GM21390 (cell line): ENCODE data around the gene VWDE.
A peak's percentile ranks its signal among the peaks of the same experiment; 100 is the strongest.
"Not testable (repeated sequence)": the region's sequence is repeated elsewhere in the genome, so short reads cannot be mapped to it uniquely, and the experiment has no call there.

ENCODE experiments used
- ATAC-seq: cut with Tn5 transposase; IDR thresholded peaks from one replicate; pipeline ENCODE4 v1.9.1; 2021; ENCODE audit not compliant: unreplicated experiment

Gene VWDE

DNA sequence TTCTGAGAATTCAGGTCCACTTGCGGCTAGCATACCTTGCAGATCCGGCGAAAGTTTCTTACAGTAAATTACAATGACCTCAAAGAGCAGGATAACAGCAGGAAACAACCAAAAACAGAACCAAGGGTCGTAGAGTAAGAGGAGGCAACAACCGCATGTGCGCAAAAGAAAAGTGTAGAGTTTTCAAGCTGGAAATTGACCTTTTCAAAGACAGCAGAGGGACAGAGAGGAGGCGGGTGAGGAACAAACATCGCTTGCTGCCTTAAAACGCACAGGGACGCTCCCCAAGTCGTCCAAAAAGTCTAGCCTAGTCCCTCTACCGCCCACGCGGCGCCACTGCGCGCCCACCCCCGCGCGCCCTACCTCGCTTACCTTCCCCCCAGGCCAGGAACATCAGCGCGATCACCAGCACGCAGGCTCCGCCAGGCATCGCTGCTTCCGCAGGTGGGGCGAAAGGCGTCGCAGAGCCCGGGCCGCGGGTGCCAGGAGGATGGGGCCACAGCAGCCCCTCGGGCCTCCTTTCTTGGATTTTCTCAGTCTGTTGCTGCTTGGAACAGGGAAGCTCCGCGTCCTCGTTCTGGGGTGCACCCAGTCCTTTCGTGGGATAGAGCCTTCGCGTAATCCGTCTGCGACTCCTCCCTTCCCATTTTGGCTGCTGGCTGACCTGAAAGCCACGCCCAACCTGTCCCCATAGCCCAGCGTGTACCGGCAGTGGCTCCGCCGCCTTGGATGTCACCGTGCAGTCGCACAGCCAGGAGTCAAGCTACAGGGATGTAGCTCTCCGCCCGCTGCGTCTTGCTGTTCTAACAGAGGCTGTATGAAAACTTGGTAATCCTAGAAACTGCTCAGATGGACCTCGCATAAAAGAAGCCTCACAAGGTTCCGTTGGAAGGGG is at the start of gene VWDE:
Gene VWDE (minus strand): TSS at position 579 of the 895 bp plus-strand sequence. CDS start 149 bp downstream, at position 430.
- peak; percentile 66 for ATAC-seq

DNA sequence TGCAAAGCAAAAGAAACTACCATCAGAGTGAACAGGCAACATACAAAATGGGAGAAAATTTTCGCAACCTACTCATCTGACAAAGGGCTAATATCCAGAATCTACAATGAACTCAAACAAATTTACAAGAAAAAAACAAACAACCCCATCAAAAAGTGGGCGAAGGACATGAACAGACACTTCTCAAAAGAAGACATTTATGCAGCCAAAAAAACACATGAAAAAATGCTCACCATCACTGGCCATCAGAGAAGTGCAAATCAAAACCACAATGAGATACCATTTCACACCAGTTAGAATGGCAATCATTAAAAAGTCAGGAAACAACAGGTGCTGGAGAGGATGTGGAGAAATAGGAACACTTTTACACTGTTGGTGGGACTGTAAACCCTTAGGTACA is 49.5 kb upstream of the VWDE start:
- ATAC-seq, result not testable (repeated sequence)

DNA sequence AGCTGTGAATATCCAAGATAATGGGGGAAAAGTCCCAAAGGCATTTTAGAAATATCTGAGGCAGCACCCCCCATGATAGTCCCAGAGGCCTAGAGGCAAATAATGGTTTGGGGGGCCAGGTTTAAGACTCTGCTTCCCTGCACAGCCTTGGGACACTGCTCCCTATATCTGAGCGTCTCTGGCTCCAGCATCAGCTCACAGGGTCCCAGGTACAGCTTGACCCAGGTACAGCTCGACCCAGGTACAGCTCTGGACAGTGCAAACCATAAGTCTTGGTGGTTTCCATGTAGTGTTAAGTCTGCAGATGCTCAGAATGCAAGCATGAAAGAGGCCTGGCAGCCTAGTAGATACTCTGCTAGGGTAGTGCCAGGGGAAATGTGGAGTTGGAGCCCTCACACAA is 47.0 kb upstream of the VWDE start:
- no peak for ATAC-seq

DNA sequence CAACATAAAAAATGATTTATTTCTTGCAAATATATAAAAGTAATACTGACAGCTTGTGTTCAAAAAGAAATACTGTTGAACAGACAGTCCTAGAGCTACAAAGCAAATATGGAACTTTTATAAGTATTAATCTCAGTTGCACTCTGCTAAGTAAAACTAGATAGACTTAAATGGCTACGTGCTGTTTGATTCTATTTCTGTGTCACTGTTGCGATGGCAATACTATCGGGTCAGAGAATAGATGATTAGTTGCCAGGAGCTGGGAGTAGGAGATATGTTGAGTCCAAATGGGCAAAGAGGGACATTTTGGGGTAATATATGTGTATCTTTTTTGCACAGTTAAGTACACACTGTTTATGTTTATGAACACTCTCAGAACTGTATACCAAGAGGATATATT is 41.1 kb upstream of the VWDE start:
- no peak for ATAC-seq

DNA sequence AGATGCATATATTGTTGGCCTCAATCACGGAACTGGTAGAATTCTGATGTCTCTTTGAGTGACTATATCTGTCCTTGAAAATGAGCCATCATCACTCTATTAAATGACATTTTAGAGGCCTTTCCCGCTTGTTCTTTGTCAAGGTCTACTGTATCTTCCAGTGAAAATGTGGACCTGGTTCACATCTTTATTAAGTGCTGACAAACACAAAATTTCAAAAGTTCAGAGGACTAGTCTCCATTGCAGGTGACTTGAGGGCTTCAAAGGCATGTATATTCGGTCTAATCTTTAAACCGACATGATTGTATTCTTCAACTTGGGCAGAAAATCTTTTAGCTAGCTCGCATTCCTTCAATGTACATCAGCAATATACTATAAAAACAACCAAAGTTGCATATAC is 36.6 kb upstream of the VWDE start:
- ATAC-seq, result no peak

DNA sequence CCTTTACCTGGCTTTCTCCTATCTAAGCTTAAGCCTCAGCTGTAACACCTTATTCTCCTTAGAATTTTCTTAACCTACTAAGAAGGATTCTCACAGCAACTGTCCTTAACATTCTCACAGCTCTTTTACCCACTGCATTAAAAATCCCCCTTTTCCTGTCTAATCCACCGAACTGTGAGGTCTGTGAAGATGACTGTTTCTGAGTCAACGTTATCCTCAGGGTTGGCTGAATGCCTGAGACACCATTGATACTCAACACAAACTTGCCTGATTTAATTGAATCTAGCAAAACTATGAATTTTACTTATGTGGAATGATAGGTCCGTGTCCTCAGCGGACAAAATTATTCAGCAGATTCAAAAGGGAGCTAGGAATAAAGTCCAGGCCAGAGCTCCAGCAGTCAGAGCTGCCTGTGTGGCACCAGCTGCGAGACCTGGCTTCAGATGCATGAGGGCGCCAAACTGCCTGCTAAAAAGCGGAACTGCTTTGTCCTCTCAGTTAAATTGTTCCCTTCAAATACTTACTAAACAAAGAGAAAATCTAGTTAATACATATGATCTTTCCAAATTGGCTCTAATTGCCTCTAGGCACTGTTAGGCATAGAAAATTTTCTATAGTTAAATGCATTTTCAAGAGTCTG is 33.4 kb upstream of the VWDE start:
- ATAC-seq, result no peak

DNA sequence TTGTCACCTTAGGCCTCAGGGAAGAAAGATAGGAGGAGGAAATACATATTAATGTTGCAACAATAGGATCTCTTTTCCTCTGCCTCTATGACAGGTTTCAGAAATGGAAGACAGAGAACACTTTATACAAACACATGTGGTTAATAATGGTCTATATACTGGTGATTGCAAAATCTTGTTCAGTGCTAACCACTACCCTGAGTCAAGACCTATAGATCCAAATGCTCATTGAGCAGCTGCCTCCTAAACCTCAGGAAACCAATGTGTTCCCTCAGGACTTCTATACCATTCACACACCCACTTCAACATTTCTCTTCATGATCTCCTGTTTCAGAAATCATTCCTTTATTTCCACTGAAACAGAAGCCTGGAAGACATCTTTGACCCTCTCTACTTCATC is 32.5 kb upstream of the VWDE start:
- ATAC-seq, result no peak

DNA sequence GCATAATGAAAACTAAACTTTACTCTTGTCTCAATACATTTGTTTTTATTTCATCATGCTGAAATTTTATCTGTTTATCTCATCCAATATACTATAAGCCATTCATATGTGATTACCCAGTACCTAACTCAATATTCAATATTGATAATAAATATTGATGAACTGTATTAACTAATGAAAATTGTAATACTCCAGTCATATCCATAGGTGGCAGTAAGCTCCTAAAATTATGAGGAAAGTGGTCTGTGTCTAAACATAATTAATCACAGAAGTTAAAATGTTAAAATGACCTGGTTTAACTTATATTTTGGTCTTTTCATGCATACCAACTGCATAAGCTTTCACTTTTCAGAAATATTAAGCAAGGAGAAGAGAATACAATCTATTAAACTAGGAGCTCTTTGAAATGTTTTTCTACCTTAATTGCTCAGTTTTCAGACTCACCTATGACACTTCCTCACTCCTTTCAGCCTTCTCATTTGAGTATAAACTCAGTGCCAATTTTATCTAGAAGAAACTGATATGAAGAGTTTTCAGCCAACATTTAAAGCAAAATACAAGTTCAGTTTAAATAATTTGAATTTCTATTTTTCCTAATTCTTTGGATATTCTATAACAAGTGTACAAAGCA is 30.5 kb upstream of the VWDE start:
- peak; percentile 69 for ATAC-seq

DNA sequence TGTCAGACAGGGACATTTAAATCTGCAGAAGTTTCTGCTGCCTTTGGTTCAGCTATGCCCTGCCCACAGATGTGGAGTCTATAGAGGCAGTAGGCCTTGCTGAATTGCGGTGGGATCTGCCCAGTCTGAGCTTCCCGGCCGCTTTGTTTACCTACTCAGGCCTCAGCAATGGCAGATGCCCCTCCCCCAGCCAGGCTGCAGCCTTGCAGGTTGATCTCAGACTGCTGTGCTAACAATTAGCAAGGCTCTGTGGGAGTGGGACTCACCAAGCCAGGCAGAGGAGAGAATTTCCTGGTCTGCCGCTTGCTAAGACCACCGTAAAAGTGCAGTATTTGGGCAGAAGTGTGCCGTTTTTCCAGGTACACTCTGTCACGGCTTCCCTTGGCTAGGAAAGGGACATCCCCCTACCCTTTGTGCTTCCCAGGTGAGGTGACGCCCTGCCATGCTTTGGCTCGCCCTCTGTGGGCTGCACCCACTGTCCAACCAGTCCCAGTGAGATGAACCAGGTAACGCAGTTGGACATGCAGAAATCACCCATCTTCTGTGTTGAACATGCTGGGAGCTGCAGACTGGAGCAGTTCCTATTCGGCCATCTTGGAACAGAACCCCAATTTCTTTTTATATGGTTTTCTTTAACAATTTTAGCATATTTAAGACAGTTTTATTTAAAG is 28.4 kb upstream of the VWDE start:
- ATAC-seq, result no peak

DNA sequence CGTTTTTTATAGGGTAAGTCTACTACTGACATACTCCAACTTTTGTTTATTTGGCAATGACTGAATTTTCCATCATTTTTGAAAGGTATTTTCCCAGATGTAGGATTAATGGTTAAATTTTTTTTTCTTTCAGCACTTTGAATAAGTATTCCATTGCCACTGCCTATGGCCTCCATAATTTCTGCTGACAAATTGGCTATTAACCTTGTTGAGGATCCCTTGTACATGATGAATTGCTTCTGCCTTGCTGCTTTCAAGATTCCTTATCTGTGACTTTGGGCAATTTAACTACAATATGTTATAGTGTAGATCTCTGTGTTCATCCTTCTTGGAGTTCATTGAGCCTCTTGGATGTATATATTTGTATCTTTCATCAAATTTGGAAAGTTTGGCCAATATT is 21.6 kb upstream of the VWDE start:
- ATAC-seq, result no peak

DNA sequence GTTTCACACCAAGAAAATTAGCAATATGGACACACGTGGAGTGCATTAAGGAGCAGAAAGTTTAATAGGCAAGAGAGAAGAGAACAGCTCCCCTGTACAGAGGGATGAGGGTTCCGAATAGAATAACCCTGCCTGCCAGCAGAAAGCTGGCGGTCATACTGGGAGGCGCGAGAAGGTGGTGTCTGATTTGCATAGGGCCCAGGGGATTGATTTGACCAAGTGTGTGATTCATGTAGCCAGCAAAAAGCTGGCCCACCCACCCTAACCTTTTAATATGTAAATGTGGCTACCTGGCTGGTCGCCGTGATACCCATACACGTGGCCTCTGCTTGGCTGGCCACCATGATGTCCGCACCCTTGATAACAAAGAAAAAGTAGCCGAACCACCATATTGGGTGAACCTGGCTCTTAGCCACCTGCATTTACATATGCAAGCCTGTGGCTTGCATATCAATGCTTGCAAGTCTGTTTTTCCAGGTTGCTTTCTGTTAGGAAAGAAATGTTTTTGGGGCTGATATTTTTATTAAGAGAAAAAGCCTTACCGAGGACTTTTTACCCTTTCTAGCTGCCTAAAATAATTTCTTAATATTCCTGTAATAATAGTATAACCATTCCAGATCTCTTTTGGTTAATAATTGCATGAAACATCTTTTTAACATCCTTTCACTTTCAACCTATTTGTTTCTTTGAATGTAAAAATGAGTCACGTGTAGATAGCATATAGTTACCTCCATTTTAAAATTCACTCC is 20.5 kb upstream of the VWDE start:
- ATAC-seq, result no peak

DNA sequence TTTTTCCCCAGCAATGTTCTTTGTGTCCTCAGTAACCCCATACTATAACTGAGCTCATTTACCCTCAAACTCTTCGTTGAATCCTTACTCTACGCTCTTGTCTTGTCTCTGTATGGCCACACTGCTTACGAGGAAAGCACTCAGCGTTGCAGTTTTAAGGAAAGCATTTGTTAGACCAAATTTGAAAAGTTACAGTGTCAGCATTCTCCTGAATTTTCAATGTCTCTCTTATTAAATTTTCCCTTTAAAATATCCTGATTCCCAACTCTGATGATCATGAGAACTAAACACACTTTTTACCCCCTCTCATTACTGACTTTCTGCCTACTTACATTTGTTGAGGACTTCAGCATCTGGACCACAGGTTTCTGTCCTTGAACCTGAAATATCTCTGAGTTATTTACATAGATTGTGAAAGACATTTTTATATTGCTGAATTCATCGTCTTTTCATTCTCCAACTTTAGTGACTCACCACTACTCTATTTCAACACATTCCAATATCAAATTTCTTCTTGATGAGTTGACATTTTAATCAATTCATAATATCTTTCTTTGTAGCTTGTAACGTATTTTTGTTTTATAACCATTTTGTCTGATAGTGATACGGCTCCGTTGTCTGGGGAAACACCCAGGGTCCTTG is 19.8 kb upstream of the VWDE start:
- ATAC-seq, result no peak

DNA sequence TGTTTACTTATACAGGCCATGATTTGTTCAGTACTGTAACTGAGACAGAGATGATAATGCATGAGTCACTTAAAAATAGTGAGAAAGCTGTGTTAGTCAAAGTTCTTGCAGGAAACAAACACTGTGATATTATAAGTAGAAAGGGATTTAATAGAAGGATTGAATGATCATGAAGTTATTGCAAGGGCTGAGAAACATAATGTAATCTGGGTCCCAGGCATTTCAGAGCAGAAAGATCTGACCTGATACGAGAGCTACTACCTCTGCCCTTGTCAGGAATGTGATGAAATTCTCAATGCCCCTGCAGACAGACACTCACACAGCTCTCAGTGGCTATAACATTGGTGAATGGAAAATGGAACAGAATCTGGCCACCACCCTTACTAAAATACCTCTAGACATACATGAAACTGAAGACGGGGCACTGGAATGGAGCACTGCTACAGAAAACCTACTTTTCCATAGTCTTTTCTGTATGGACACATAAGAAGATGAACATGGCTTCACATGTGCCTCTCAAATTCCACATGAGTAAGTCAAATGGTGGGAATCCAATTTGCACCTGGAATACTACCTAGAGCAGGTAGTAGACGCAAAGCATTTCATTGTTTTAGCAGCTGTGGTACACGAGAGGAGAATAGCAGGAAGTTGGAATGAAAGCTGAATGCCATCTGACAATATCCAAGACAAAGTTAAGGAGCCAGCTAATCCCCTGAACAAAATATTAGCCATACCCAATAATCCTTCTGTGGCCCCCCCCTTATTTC is 19.1 kb upstream of the VWDE start:
- no peak for ATAC-seq

DNA sequence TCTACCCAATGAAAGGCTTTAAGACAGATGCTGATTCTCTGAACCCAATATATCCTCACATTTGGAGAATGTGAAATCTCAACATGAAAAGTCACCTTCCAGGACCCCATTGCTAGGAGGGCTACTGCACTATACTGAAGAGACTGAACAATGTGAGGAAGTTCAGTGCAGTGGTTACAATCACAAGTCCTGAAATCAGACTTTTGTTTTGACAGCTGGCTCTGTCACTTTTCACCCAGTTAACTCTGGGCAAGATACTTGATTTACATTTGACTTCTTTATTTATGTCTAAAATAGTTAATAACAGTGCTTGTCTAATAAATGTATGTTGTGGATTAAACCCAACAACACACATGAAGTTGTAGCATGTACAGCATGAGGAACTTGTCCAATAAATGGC is 14.8 kb upstream of the VWDE start:
- no peak for ATAC-seq

DNA sequence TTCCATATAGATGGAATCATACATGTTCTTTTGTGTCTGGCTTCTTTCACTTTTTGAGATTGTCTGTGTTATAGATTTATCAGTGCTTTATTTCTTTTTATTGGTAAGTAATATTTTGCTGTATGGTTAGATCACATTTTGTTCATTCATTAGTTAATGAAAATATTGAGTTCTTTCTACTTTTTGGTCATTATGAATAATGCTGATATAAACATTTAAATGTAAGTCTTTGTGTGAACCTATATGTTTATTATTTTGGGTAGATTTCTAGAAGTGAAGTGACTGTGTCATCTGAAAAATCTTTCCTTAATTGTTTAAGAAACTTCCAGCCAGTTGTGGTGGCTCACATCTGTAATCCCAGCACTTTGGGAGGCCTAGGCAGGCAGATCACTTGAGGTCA is 11.4 kb upstream of the VWDE start:
- no peak for ATAC-seq

DNA sequence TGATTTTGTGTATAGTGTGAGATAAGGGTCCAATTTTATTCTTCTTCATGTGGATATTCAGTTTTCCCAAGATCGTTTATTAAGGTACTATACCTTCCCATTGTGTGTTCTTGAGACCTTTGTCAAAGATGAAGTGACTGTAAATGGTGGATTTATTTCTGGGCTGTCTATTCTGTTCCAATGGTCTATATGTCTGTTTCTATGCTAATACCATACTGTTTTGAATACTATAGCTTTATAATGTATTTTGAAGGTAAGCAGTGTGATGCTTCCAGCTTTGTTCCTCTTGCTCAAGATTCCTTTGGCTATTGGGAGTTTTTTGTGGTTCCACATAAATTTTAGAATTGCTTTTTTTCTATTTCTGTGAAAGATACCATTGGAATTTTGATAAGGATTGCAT is 8.7 kb upstream of the VWDE start:
- ATAC-seq, result no peak

DNA sequence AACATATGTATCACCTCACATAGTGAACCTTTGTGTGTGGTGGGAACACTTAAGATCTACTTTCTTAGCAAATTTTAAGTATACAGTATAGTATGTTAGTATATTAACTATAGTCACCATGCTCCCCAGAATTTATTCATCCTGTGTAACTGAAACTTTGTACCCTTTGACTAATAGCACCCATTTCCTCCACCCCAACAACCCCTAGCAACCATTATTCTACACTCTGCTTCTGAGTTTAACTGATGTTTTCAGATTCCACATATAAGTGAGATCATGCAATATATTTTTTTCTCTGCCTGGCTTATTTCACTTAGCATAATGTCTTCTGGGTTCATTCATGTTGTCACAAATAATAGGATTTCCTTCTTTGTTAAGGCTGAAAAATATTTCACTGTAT is 6.9 kb upstream of the VWDE start:
- no peak for ATAC-seq

DNA sequence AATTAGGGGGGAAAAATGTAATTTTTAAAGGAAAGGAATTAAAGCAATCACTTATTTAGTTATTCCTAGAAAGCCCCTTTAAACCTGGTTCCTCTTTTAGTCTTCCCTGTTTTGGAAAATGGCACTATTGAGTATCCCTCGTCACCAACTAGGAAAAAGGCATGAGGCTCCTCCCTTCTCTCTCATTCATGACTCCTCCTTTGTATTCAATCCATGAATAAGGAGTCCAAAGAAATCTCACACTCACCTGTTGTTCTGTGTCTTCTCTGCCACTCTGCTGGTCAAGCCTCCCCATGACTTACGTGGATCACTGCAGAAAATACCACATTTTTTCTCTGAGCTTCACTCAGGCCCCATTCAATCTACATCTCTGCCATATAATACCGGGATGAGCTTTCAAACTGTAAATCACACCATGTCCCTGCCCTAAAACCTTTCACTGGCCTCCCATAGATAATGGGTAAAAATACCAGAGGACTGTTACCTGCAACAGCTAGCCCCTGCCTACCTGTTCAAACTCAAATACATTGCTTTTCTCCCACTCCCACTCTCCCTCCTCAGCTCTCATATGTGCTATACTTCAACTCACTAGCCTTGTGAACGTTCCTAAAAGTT is 5.5 kb upstream of the VWDE start:
- no peak for ATAC-seq

DNA sequence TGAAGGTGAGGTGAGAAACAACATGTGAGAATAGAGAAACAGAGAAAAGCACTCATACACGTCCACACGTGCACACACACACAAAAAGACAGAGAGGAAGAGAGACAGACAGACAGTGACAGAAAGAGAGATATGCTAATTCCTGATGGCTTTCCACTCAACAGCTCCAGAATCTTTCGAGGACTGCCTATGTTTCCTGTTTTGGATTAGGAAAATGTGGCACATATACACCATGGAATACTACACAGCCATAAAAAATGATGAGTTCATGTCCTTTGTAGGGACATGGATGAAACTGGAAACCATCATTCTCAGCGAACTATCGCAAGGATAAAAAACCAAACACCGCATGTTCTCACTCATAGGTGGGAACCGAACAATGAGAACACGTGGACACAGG is 4.0 kb upstream of the VWDE start:
- not testable (repeated sequence) for ATAC-seq
